ENCODE measurements around the gene CPT1A.

DNA sequence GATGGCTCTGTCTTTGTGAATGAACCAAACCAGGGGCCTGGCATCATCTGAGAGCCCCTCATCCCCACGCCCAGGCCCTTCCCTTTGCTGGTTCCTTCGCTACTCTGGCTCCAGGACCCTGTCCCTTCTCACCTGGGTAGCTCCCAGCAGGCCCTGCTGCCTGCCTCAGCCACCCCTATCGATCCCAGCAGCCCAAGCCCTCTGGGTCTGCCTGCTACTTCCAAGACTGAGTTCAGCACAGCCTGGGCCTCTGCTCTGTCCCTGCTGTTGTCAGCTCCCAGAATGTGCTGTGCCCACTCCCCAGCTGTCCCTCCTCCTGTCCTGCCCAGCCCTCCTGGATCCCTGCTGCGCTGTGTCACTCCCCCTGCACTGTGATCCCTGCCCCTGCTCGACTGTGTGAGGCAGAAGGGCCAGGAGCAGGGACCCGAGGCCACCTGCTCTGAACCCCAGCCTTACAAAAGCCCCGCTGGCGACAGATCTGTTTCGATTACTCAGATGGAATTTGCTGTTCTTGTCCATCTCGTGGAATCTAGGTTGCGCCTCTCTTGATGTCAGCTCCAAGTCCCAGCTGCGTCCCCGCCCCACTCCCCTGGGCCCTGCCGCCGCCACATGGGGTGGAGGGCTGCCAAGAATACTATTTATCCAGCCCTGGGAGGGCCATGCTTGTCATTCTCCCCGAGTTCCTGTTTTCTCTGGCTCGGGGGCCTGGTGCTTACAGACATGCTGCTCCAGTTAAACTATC lies 48.9 kb upstream of the CPT1A start:
- TF ChIP-seq, protein P1, sequence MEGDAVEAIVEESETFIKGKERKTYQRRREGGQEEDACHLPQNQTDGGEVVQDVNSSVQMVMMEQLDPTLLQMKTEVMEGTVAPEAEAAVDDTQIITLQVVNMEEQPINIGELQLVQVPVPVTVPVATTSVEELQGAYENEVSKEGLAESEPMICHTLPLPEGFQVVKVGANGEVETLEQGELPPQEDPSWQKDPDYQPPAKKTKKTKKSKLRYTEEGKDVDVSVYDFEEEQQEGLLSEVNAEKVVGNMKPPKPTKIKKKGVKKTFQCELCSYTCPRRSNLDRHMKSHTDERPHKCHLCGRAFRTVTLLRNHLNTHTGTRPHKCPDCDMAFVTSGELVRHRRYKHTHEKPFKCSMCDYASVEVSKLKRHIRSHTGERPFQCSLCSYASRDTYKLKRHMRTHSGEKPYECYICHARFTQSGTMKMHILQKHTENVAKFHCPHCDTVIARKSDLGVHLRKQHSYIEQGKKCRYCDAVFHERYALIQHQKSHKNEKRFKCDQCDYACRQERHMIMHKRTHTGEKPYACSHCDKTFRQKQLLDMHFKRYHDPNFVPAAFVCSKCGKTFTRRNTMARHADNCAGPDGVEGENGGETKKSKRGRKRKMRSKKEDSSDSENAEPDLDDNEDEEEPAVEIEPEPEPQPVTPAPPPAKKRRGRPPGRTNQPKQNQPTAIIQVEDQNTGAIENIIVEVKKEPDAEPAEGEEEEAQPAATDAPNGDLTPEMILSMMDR (conservative IDR thresholded peaks at IDR 0.05), result no peak
- no peak for TF ChIP-seq ZFX (IDR thresholded peaks at IDR 0.05)

All from C4-2B (cell line).